Lower lobe of right lung (tissue), 2 donors: ENCODE results near the gene IL5RA. TPM values are rescaled to one million over a fixed set of nuclear protein-coding genes. Genes with fewer than 3 reads are reported as not detected.

Source experiments
- ATAC-seq, 2 donors: fragments of 200-7000 bp; cut with Tn5 transposase; one replicate each; pipeline ENCODE4 v1.9.1; 2020 to 2022; ENCODE audit warnings: mild to moderate bottlenecking in 2 of 2, moderate library complexity in 2 of 2
- DNase-seq: peaks from one replicate; pipeline ENCODE4 v3.0.0-alpha.2; 2020
- H3K27ac ChIP-seq: fragments of 200-600 bp; one replicate; pipeline ENCODE4 v1.8.0; 2022
- H3K27me3 ChIP-seq: fragments of 200-600 bp; one replicate; pipeline ENCODE4 v1.8.0; 2022; ENCODE audit warnings: low read depth
- H3K36me3 ChIP-seq: fragments of 200-600 bp; one replicate; pipeline ENCODE4 v1.8.0; 2022; ENCODE audit warnings: mild to moderate bottlenecking
- H3K4me1 ChIP-seq: fragments of 200-600 bp; one replicate; pipeline ENCODE4 v1.8.0; 2022
- H3K4me3 ChIP-seq: fragments of 200-600 bp; one replicate; pipeline ENCODE4 v1.8.0; 2022; ENCODE audit warnings: mild to moderate bottlenecking
- H3K9me3 ChIP-seq: fragments of 200-600 bp; one replicate; pipeline ENCODE4 v1.8.0; 2022
- intact Hi-C: fragments of 100-400 bp; cut with DNase I; formaldehyde crosslinking; loops from one replicate; pipeline ENCODE4 v1.11.0; 2022
- total RNA-seq: library from RNA; stranded (reverse); fragmentation: NEBNext Ultra II Directional; extraction: Animal tissue kit (Norgen Biotek cat#: 25700); gene quantifications from one replicate; pipeline ENCODE4 v1.2.1, GENCODE V29; 2021
- TF ChIP-seq, protein P1 (sequence below): fragments of 200-600 bp; IDR thresholded peaks from one replicate; pipeline ENCODE4 v1.8.0; 2022; ENCODE audit warnings: antibody characterized with exemption, mild to moderate bottlenecking
- donor health status: DM: no; HTN: yes; CAD: no; lungs with severe emphysema.

The IL5RA gene
- total RNA-seq, 1 donor from 2014 or later: 5.6 TPM

- TF ChIP-seq, protein P1, sequence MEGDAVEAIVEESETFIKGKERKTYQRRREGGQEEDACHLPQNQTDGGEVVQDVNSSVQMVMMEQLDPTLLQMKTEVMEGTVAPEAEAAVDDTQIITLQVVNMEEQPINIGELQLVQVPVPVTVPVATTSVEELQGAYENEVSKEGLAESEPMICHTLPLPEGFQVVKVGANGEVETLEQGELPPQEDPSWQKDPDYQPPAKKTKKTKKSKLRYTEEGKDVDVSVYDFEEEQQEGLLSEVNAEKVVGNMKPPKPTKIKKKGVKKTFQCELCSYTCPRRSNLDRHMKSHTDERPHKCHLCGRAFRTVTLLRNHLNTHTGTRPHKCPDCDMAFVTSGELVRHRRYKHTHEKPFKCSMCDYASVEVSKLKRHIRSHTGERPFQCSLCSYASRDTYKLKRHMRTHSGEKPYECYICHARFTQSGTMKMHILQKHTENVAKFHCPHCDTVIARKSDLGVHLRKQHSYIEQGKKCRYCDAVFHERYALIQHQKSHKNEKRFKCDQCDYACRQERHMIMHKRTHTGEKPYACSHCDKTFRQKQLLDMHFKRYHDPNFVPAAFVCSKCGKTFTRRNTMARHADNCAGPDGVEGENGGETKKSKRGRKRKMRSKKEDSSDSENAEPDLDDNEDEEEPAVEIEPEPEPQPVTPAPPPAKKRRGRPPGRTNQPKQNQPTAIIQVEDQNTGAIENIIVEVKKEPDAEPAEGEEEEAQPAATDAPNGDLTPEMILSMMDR: no peak
- no peak for DNase-seq
- intact Hi-C loops: no loop called here
- Histone ChIP-seq H3K27me3 (no peaks in the 10 kb centered on the region), H3K9me3 (no peaks in the 10 kb centered on the region), H3K4me1 (no peaks in the 10 kb centered on the region), H3K4me3 (no peak overlapping the region), H3K27ac (no peak overlapping the region), H3K36me3 (no peaks in the 10 kb centered on the region)
- no peak for ATAC-seq
Measured at GRCh38 chr3:3020209-3020608, 90.0 kb downstream of the IL5RA start.

Other genes starting within 250 kb of the IL5RA start
- 22.3 TPM for gene TRNT1, start 16.6 kb upstream of the IL5RA start, total RNA-seq
- gene CRBN, start 69.3 kb upstream of the IL5RA start, total RNA-seq: 56.5 TPM